Measurements from ENCODE around the gene COL27A1. TPM values are rescaled to one million over a fixed set of nuclear protein-coding genes. Genes with fewer than 3 reads are reported as not detected.
"Not testable (repeated sequence)": the region's sequence is repeated elsewhere in the genome, so short reads cannot be mapped to it uniquely, and the experiment has no call there.

Gene COL27A1
- total and polyA plus RNA-seq, 2 donors from 2014 or later = 13.6 to 45.6 TPM

DNA sequence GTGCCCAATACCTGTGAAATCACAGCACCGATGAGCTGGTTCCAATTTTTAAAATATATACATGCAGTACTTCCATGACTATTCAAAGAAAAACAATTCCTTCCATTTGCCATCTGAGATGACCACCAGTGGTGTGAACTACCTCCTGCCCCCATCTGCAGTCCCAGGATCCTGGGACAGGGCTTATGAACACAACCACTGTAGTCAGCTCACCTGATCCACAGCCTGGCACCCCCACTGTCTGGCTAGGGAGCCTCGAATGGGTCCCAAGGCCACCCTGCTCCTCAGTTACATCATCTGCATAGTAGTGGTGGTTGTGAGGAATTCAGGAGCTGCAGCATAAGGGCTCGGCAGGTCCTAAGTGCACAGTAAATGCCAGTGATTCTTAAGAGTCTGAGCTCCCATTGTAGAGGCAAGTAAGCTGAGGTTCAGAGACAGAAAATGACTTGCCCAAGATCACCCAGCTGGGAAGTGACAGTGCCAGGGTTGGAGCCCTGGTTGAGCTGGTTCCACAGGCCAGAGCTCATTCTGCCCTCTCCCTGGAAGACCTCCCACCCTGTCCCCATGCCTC, 170.4 kb downstream of the COL27A1 start:
- H3K27me3 ChIP-seq (ENCODE audit: control insufficient read depth, insufficient read depth, low read length); H3K9ac ChIP-seq (ENCODE audit: low read length in 3 of 3); H3K9me3 ChIP-seq (ENCODE audit: control insufficient read depth in 2 of 3, insufficient read depth in 1 of 3, low read length in 3 of 3); H3K4me3 ChIP-seq (ENCODE audit: low read length in 3 of 3); FAIRE-seq; H3K27ac ChIP-seq (ENCODE audit: low read depth in 2 of 2, low read length in 2 of 2); intact Hi-C loops (cut with DNase I); H3K36me3 ChIP-seq (ENCODE audit: control insufficient read depth in 2 of 3, insufficient read depth in 3 of 3, low read length in 3 of 3); H3K4me1 ChIP-seq (ENCODE audit: control insufficient read depth in 2 of 3, insufficient read depth in 2 of 3, low read depth in 1 of 3, low read length in 3 of 3): not testable (repeated sequence)
- peak in 1 of 5 donors; percentile 26 for DNase-seq

DNA sequence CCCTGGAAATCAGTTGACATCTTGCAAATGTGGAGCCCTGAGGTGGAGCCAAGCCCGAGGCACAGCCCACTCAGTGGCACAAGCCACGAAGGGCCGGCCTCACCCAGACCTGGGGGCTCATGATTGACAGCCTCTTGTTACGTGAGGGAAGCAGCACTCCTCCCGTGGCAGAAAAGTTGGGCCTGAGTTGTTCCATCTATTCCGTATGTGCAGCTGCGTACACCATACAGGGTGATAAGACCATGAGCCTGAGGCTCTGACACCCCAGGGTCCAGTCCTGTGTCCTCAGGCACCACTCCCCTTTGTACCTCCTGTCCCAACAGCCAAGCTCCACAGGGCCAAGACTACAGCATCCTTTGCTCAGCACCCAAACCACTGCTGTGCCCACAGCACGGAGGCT, 172.4 kb downstream of the COL27A1 start:
- no peak overlapping the region for H3K9ac ChIP-seq (ENCODE audit: low read length in 3 of 3)
- no peaks in the 10 kb centered on the region for H3K27me3 ChIP-seq (ENCODE audit: control insufficient read depth, insufficient read depth, low read length)
- no peaks in the 10 kb centered on the region for H3K9me3 ChIP-seq (ENCODE audit: control insufficient read depth in 2 of 3, insufficient read depth in 1 of 3, low read length in 3 of 3)
- intact Hi-C loops (cut with DNase I) = no loop called here
- TF ChIP-seq, protein P1, sequence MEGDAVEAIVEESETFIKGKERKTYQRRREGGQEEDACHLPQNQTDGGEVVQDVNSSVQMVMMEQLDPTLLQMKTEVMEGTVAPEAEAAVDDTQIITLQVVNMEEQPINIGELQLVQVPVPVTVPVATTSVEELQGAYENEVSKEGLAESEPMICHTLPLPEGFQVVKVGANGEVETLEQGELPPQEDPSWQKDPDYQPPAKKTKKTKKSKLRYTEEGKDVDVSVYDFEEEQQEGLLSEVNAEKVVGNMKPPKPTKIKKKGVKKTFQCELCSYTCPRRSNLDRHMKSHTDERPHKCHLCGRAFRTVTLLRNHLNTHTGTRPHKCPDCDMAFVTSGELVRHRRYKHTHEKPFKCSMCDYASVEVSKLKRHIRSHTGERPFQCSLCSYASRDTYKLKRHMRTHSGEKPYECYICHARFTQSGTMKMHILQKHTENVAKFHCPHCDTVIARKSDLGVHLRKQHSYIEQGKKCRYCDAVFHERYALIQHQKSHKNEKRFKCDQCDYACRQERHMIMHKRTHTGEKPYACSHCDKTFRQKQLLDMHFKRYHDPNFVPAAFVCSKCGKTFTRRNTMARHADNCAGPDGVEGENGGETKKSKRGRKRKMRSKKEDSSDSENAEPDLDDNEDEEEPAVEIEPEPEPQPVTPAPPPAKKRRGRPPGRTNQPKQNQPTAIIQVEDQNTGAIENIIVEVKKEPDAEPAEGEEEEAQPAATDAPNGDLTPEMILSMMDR (IDR thresholded peaks at IDR 0.05; ENCODE audit: borderline replicate concordance, extremely low read depth, insufficient read depth) = no peak
- FAIRE-seq (no peak), DNase-seq (no peak)
- H3K27ac ChIP-seq (ENCODE audit: low read depth in 2 of 2, low read length in 2 of 2) = no peak overlapping the region
- no peak overlapping the region for H3K4me3 ChIP-seq (ENCODE audit: low read length in 3 of 3)
- H3K4me1 ChIP-seq (ENCODE audit: control insufficient read depth in 2 of 3, insufficient read depth in 2 of 3, low read depth in 1 of 3, low read length in 3 of 3) = no peaks in the 10 kb centered on the region
- no peaks in the 10 kb centered on the region for H3K36me3 ChIP-seq (ENCODE audit: control insufficient read depth in 2 of 3, insufficient read depth in 3 of 3, low read length in 3 of 3)

DNA sequence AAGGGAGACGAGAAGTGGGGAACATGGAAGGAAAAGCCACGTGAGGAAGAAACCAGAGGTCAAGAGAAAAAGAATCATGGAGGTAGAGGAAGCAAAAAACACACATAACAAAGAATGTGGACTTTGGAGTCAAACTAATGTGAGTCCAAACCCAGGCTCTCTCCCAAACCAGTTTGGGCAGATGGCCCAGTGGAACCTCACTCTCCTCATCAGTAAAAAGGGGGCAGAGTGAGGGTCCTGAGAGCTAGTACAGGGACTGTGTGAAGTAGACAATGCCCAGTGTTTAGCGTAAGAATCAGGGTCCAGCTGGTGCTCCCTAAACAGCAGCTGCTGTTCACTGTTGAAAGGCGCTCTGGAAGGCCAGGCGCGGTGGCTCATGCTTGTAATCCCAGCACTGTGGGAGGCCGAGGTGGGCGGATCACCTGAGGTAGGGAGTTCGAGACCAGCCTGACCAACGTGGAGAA, 173.1 kb downstream of the COL27A1 start:
- H3K4me3 ChIP-seq (ENCODE audit: low read length in 3 of 3); H3K27me3 ChIP-seq (ENCODE audit: control insufficient read depth, insufficient read depth, low read length); H3K27ac ChIP-seq (ENCODE audit: low read depth in 2 of 2, low read length in 2 of 2); H3K36me3 ChIP-seq (ENCODE audit: control insufficient read depth in 2 of 3, insufficient read depth in 3 of 3, low read length in 3 of 3); H3K4me1 ChIP-seq (ENCODE audit: control insufficient read depth in 2 of 3, insufficient read depth in 2 of 3, low read depth in 1 of 3, low read length in 3 of 3); FAIRE-seq; H3K9ac ChIP-seq (ENCODE audit: low read length in 3 of 3); intact Hi-C loops (cut with DNase I); H3K9me3 ChIP-seq (ENCODE audit: control insufficient read depth in 2 of 3, insufficient read depth in 1 of 3, low read length in 3 of 3): not testable (repeated sequence)
- DNase-seq = peak in 1 of 5 donors; percentile 45

DNA sequence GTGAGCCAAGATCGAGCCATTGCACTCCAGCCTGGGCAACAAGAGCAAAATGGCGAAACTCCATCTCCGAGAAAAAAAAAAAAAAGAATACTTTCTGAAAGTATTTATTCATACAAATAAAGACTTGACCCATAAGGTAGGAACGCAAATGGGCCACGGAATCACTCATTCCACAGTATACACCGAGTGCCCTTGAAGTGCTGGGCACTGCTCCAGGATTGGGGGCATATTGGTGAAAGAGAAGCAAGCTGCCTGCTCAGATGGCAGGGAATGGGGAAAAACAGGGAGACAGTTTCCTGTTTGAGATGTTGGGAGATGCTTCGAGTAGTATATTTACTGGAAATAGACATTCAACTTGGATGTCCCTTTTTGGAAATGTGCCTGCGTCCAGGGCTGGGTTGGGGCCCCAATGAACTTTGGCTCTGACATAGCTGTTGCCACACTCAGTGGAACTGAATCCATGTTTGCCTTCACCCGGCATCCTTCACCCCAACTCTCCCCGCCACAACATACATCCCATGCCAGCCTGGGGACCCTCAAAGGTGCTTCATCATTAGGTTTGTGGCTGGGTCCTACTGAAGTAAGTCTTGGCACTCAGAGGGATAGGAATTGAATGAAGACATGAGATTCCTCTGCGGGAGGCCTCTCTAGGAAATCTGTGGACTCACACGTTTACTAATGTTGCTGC, 173.7 kb downstream of the COL27A1 start:
- H3K4me1 ChIP-seq (ENCODE audit: control insufficient read depth in 2 of 3, insufficient read depth in 2 of 3, low read depth in 1 of 3, low read length in 3 of 3); H3K27me3 ChIP-seq (ENCODE audit: control insufficient read depth, insufficient read depth, low read length); H3K9ac ChIP-seq (ENCODE audit: low read length in 3 of 3); intact Hi-C loops (cut with DNase I); H3K4me3 ChIP-seq (ENCODE audit: low read length in 3 of 3); H3K36me3 ChIP-seq (ENCODE audit: control insufficient read depth in 2 of 3, insufficient read depth in 3 of 3, low read length in 3 of 3); H3K27ac ChIP-seq (ENCODE audit: low read depth in 2 of 2, low read length in 2 of 2); FAIRE-seq; H3K9me3 ChIP-seq (ENCODE audit: control insufficient read depth in 2 of 3, insufficient read depth in 1 of 3, low read length in 3 of 3): not testable (repeated sequence)
- peak in 1 of 5 donors; percentile 22 for DNase-seq

DNA sequence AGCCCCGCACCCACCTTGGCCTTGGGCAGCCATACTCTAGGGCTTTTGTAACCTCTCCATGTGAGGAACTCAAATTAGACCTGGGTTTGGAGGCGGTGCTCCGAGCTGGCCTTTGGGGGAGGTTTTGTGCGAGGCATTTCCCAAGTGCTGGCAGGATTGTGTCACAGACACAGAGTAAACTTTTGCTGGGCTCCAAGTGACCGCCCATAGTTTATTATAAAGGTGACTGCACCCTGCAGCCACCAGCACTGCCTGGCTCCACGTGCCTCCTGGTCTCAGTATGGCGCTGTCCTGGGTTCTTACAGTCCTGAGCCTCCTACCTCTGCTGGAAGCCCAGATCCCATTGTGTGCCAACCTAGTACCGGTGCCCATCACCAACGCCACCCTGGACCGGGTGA, 174.3 kb downstream of the COL27A1 start, which contains the start of gene ORM2:
TSS of gene ORM2 (plus strand) at position 245 of the 398 bp plus-strand sequence. CDS start at position 281, 36 bp downstream.
- H3K36me3 ChIP-seq (ENCODE audit: control insufficient read depth in 2 of 3, insufficient read depth in 3 of 3, low read length in 3 of 3); intact Hi-C loops (cut with DNase I); H3K27ac ChIP-seq (ENCODE audit: low read depth in 2 of 2, low read length in 2 of 2); H3K9ac ChIP-seq (ENCODE audit: low read length in 3 of 3); H3K4me1 ChIP-seq (ENCODE audit: control insufficient read depth in 2 of 3, insufficient read depth in 2 of 3, low read depth in 1 of 3, low read length in 3 of 3); H3K9me3 ChIP-seq (ENCODE audit: control insufficient read depth in 2 of 3, insufficient read depth in 1 of 3, low read length in 3 of 3); H3K4me3 ChIP-seq (ENCODE audit: low read length in 3 of 3); H3K27me3 ChIP-seq (ENCODE audit: control insufficient read depth, insufficient read depth, low read length); DNase-seq; FAIRE-seq: not testable (repeated sequence)

Measured in kidney (tissue), 14 donors.